KBM-7 (cell line): Measurements from ENCODE around the gene UBL5.

ENCODE experiments used
- DNase-seq: peaks from one replicate; pipeline ENCODE4 v3.0.0-alpha.2; 2015
- in situ Hi-C: fragments of 300-500 bp; cut with MboI; formaldehyde crosslinking; loops from 2 replicates; pipeline ENCODE4 v1.14.3; 2020; ENCODE audit warnings: low sequenced_read_pairs, low pct_unique_long_range_greater_than_20kb, mixed read lengths

The UBL5 gene

GRCh38 chr19:9875031-9875627 lies 47.4 kb downstream of the UBL5 start:
- no peak for DNase-seq

GRCh38 chr19:9875796-9876195 lies 48.1 kb downstream of the UBL5 start:
- DNase-seq: no peak
- in situ Hi-C loops: no loop called here

More at GRCh38 chr19:9875031-9875627, 47.4 kb downstream of the UBL5 start:
- in situ Hi-C loops: no loop called here

DNA sequence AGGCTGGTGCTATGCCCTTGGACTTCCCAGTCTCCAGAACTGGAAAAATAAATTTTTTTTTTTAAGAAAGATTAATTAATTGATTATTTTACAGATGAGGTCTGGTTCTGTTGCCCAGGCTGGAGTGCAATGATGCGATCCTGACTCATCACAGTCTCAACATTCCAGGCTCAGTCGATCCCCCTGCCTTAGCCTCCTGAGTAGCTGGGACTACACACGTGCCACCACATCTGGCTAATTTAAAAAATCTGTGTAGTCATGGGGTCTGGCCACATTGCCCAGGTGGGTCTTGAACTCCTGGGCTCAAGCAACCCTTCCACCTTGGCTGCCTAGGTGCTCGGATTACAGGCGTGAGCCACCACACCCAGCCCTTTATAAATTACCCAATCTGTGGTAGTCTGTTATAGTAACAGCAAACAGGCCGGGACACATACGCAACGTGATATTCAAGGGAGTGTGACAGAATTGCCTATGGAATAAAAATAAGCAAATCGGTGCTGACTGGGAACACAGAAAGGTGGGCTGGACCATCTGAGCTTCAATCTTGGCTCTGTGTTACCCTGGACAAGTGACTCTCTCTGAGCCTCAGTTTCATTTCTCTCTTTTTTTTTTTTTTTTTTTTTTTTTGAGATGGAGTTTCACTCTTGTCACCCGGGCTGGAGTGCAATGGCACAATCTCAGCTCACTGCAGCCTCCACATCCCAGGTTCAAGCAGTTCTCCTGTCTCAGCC lies 50.2 kb downstream of the UBL5 start:
- DNase-seq: no peak
- in situ Hi-C loops: no loop called here

GRCh38 chr19:9878511-9879196 lies 50.9 kb downstream of the UBL5 start:
- peak; percentile 52 for DNase-seq
- in situ Hi-C loops: no loop called here
